Muscle of arm (tissue), 12 donors: Measurements from ENCODE around the gene SNCAIP. TPM values are rescaled to one million over a fixed set of nuclear protein-coding genes. Genes with fewer than 3 reads are reported as not detected.

Experiments used
- DNase-seq: peaks from one replicate; pipeline ENCODE4 v3.0.0-alpha.2; 2013
- polyA plus RNA-seq, 12 donors: library from polyadenylated mRNA; unstranded; fragments of 120-200 nt; gene quantifications; one replicate each; pipeline ENCODE4 v1.2.1, GENCODE V29; 2013; ENCODE audit not compliant: insufficient read length in 12 of 12

Gene SNCAIP
- polyA plus RNA-seq, 12 donors, result 7.6 to 28.4 (median 10.9) TPM; not detected in 1

GRCh38 chr5:122500245-122501088 is 188.4 kb downstream of the SNCAIP start:
- DNase-seq, result peak; percentile 74

- peak; percentile 64 for DNase-seq
These were observed 189.0 kb downstream of the SNCAIP start for GRCh38 chr5:122501089-122501435.

- no peak for DNase-seq
These were observed 195.0 kb downstream of the SNCAIP start for GRCh38 chr5:122507045-122507444.

- no peak for DNase-seq
These were observed 195.5 kb downstream of the SNCAIP start for GRCh38 chr5:122507581-122507980.

GRCh38 chr5:122508623-122509022 is 196.6 kb downstream of the SNCAIP start:
- DNase-seq, result no peak

Other genes with a start within 250 kb of the SNCAIP start
- 100 to 1,000 TPM in 3 of 12 donors, 10 to 100 TPM in 8, not detected in 1; 40.3 to 181 (median 80.5) TPM for gene LOX, start 234.0 kb upstream of the SNCAIP start, polyA plus RNA-seq
- 1 to 10 TPM in 5 of 12 donors, under 1 TPM in 5, not detected in 2; 0.33 to 7.4 (median 0.96) TPM for gene ZNF474, start 182.7 kb upstream of the SNCAIP start, polyA plus RNA-seq